PC-3 (cell line): ENCODE results near the gene ALOX15B. TPM values are rescaled to one million over a fixed set of nuclear protein-coding genes. Genes with fewer than 3 reads are reported as not detected.

Experiments used
- ATAC-seq: fragments of 200-7000 bp; cut with Tn5 transposase; 2 replicates; pipeline ENCODE4 v1.9.1; 2020; ENCODE audit warnings: mild to moderate bottlenecking, moderate library complexity
- BruUV-seq: library from RNA; stranded (reverse); fragments of 400-500 nt; replicated peaks from 2 replicates; lab custom pipeline; 2021; lab: Mats Ljungman, UMichigan
- CTCF ChIA-PET: fragments of 300-600 bp; sonication (Branson Sonifier 250); formaldehyde crosslinking; loops from one replicate; lab custom pipeline; 2022; ENCODE audit warnings: antibody characterized with exemption; lab: Charles Lee
- POLR2A ChIA-PET: fragments of 300-600 bp; sonication (Branson Sonifier 250); formaldehyde crosslinking; loops from one replicate; lab custom pipeline; 2022; ENCODE audit warnings: antibody characterized with exemption; ENCODE audit not compliant: unreplicated experiment; lab: Charles Lee
- DNase-seq: peaks from one replicate; pipeline ENCODE4 v3.0.0-alpha.2; 2015
- H2AFZ ChIP-seq: fragments of 300-600 bp; sonication (generic); 2 replicates; pipeline ENCODE4 v1.6.0; 2016; ENCODE audit warnings: antibody characterized with exemption, low read length
- H3F3A ChIP-seq: fragments of 300-600 bp; sonication (generic); one replicate; pipeline ENCODE4 v1.6.0; 2017; ENCODE audit warnings: antibody characterized with exemption, low read length, control low read depth, mild to moderate bottlenecking; ENCODE audit not compliant: unreplicated experiment
- H3K27ac ChIP-seq: fragments of 300-600 bp; sonication (generic); 2 replicates; pipeline ENCODE4 v1.5.1; 2016; ENCODE audit warnings: mild to moderate bottlenecking, low read length
- H3K27me3 ChIP-seq: fragments of 300-600 bp; sonication (generic); 2 replicates; pipeline ENCODE4 v1.6.1; 2016; ENCODE audit warnings: low read length, mixed read lengths
- H3K36me3 ChIP-seq: fragments of 300-600 bp; sonication (generic); 2 replicates; pipeline ENCODE4 v1.6.1; 2016; ENCODE audit warnings: low read depth, mixed run types, low read length, mixed read lengths
- H3K4me1 ChIP-seq: fragments of 300-600 bp; sonication (generic); 2 replicates; pipeline ENCODE4 v1.5.1; 2016; ENCODE audit warnings: low read length; ENCODE audit not compliant: insufficient read depth
- H3K4me2 ChIP-seq: fragments of 300-600 bp; sonication (generic); 2 replicates; pipeline ENCODE4 v1.6.0; 2016; ENCODE audit warnings: low read length
- H3K4me3 ChIP-seq: fragments of 300-600 bp; sonication (generic); 2 replicates; pipeline ENCODE4 v1.5.1; 2016; ENCODE audit warnings: mild to moderate bottlenecking, low read length, mixed read lengths
- H3K79me2 ChIP-seq: fragments of 300-600 bp; sonication (generic); 2 replicates; pipeline ENCODE4 v1.6.1; 2017; ENCODE audit warnings: low read length, mixed read lengths
- H3K9ac ChIP-seq: fragments of 300-600 bp; sonication (generic); 2 replicates; pipeline ENCODE4 v1.6.0; 2016; ENCODE audit warnings: mild to moderate bottlenecking, low read length
- H3K9me2 ChIP-seq: fragments of 300-600 bp; sonication (generic); replicated peaks from 2 replicates; pipeline ENCODE4 v1.6.1; 2016; ENCODE audit warnings: mixed run types, low read length, mixed read lengths
- H3K9me3 ChIP-seq: fragments of 300-600 bp; sonication (generic); 2 replicates; pipeline ENCODE4 v1.6.1; 2016; ENCODE audit warnings: low read length, mixed read lengths
- H4K20me1 ChIP-seq: fragments of 300-600 bp; sonication (generic); 2 replicates; pipeline ENCODE4 v1.6.1; 2016; ENCODE audit warnings: low read length, mixed read lengths
- CTCF ChIP-seq: fragments of 300-600 bp; sonication (generic); conservative IDR thresholded peaks from 2 replicates; pipeline ENCODE4 v1.5.1; 2017; ENCODE audit warnings: antibody characterized with exemption, low read depth, mild to moderate bottlenecking, low read length
- EZH2 ChIP-seq: fragments of 300-600 bp; sonication (generic); IDR thresholded peaks from one replicate; pipeline ENCODE4 v1.6.1; 2017; ENCODE audit warnings: antibody characterized with exemption, mild to moderate bottlenecking, low read length; ENCODE audit not compliant: unreplicated experiment
- EZH2phosphoT487 ChIP-seq: fragments of 300-600 bp; sonication (generic); IDR thresholded peaks from 2 replicates; pipeline ENCODE4 v1.6.1; 2018; ENCODE audit warnings: mild to moderate bottlenecking, antibody characterized with exemption, low read length, borderline replicate concordance
- intact Hi-C: fragments of 100-400 bp; cut with micrococcal nuclease; formaldehyde crosslinking; loops from 2 replicates; pipeline ENCODE4 v1.9.0; 2023
- total RNA-seq: library from RNA; depleted of rRNA; stranded (reverse); fragments of >200 nt; gene quantifications from 2 replicates; pipeline ENCODE4 v1.2.3, GENCODE V29; 2014

Gene ALOX15B
- total RNA-seq, 1 experiment from 2014 or later = not detected

DNA sequence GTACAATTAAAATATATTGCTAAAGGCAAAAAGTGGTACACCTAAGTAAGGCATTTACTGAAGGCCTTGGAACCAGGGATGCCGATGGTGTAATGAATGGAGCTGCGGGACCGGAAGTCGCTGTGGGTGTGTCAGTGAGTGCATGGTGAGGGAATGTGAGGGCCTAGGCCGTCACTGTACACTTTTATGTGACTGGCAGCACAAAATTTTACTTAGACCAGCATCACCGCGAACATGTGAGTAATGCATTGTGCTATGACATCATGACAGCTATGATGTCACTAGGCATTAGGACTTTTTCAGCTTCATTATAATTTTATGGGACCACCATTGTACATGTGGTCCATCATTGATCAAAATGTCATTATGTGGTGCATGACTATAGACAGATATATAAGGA is 14.7 kb downstream of the ALOX15B start:
- Histone ChIP-seq H3K9me3 (no peaks in the 10 kb centered on the region), H3K79me2 (no peaks in the 10 kb centered on the region), H3K4me3 (no peak overlapping the region), H3K4me2 (no peak overlapping the region), H3F3A (no peaks in the 10 kb centered on the region), H3K27me3 (no peaks in the 10 kb centered on the region), H2AFZ (no peak overlapping the region), H3K9me2 (no peaks in the 10 kb centered on the region), H3K9ac (no peak overlapping the region), H3K27ac (no peak overlapping the region), H4K20me1 (no peaks in the 10 kb centered on the region), H3K36me3 (no peaks in the 10 kb centered on the region), H3K4me1 (peaks cover 26% of the 10 kb centered on the region)
- ATAC-seq (no peak), DNase-seq (no peak)
- POLR2A ChIA-PET = no interaction called here
- no peak for TF ChIP-seq EZH2
- TF ChIP-seq CTCF = no peak
- TF ChIP-seq EZH2phosphoT487 = no peak
- intact Hi-C loops = no loop called here
- CTCF ChIA-PET = no interaction called here
- BruUV-seq = no TSS peak

DNA sequence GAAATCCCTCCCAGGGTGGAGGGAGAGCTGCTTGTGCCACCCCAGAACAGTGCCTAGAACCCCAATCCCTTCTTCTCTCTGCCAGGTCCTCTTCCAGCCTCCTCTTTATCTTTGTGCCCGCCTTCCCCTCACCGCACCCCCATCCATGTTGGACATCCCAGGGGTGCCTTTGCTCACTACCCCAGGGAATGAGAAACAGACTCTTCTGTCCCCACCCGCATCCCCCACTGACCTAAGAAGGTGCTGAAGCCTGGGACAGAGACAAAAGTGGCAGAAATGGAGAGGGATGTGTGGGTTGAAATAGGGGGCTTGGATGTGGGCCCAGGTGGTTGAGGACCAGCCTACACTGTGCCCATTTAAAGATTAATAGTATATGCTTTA is 17.0 kb downstream of the ALOX15B start:
- Histone ChIP-seq H3K9me3 (no peaks in the 10 kb centered on the region), H3K9me2 (no peaks in the 10 kb centered on the region), H3K79me2 (no peaks in the 10 kb centered on the region), H3K9ac (peak overlapping the region; percentile 57), H3K4me1 (peaks cover 39% of the 10 kb centered on the region), H3K36me3 (no peaks in the 10 kb centered on the region), H3K4me2 (peak overlapping the region; percentile 78), H3K27ac (peak overlapping the region; percentile 97), H3F3A (no peaks in the 10 kb centered on the region), H4K20me1 (no peaks in the 10 kb centered on the region), H2AFZ (no peak overlapping the region), H3K4me3 (peak overlapping the region; percentile 7; the same call in 1 of the 2 replicates), H3K27me3 (no peaks in the 10 kb centered on the region)
- no peak for TF ChIP-seq EZH2phosphoT487
- no peak for TF ChIP-seq CTCF
- intact Hi-C loops = loop anchor here (2.0 to 5.0 kb wide), 2 partner anchors 67 to 124 kb away; partner anchors contain the start of genes CNTROB and TRAPPC1
- CTCF ChIA-PET = interaction anchor here (0.6 to 1.7 kb wide), 3 partner anchors 14 to 66 kb away, joined by 3 to 12 read pairs (median 10); no protein-coding TSS in a partner anchor
- no TSS peak for BruUV-seq
- ATAC-seq (no peak), DNase-seq (no peak)
- POLR2A ChIA-PET = interaction anchor here (0.6 to 0.7 kb wide), 2 partner anchors 142 to 306 kb away, joined by 4 to 5 read pairs; no protein-coding TSS in a partner anchor

GRCh38 chr17:8056232-8056975 is 17.5 kb downstream of the ALOX15B start:
- H3F3A ChIP-seq = no peaks in the 10 kb centered on the region
- H3K9me3 ChIP-seq = no peaks in the 10 kb centered on the region
- peaks cover 39% of the 10 kb centered on the region for H3K4me1 ChIP-seq
- intact Hi-C loops = loop anchor here (2.0 to 5.0 kb wide), 2 partner anchors 68 to 124 kb away; partner anchors contain the start of genes CNTROB and TRAPPC1
- H3K27me3 ChIP-seq = no peaks in the 10 kb centered on the region
- peak overlapping the region; percentile 78 for H3K9ac ChIP-seq
- ChIA-PET CTCF (interaction anchor here (0.6 to 1.7 kb wide), 6 partner anchors 15 to 728 kb away, joined by 3 to 12 read pairs (median 6); no protein-coding TSS in a partner anchor), POLR2A (interaction anchor here (0.6 to 0.7 kb wide), 2 partner anchors 143 to 307 kb away, joined by 4 to 5 read pairs; no protein-coding TSS in a partner anchor)
- no peaks in the 10 kb centered on the region for H3K9me2 ChIP-seq
- no peaks in the 10 kb centered on the region for H4K20me1 ChIP-seq
- ATAC-seq (peak; percentile 73), DNase-seq (peak; percentile 88)
- H3K4me2 ChIP-seq = peak overlapping the region; percentile 78
- H3K79me2 ChIP-seq = no peaks in the 10 kb centered on the region
- no peaks in the 10 kb centered on the region for H3K36me3 ChIP-seq
- peak overlapping the region; percentile 40; the same call in 1 of the 2 replicates for H2AFZ ChIP-seq
- peak overlapping the region; percentile 64 for H3K4me3 ChIP-seq
- peak overlapping the region; percentile 97 for H3K27ac ChIP-seq
- TF ChIP-seq EZH2 = no peak
- TF ChIP-seq EZH2phosphoT487 = no peak
- no peak for TF ChIP-seq CTCF
- BruUV-seq = no TSS peak
